HL-60/S4 (cell line): ENCODE data around the gene TPPP.
"Not testable (repeated sequence)": the region's sequence is repeated elsewhere in the genome, so short reads cannot be mapped to it uniquely, and the experiment has no call there.

Experiments used
- in situ Hi-C: fragments of 300-500 bp; cut with MboI; formaldehyde crosslinking; loops from 2 replicates; pipeline ENCODE4 v1.14.3; 2022; ENCODE audit warnings: low sequenced_read_pairs

TPPP gene

DNA sequence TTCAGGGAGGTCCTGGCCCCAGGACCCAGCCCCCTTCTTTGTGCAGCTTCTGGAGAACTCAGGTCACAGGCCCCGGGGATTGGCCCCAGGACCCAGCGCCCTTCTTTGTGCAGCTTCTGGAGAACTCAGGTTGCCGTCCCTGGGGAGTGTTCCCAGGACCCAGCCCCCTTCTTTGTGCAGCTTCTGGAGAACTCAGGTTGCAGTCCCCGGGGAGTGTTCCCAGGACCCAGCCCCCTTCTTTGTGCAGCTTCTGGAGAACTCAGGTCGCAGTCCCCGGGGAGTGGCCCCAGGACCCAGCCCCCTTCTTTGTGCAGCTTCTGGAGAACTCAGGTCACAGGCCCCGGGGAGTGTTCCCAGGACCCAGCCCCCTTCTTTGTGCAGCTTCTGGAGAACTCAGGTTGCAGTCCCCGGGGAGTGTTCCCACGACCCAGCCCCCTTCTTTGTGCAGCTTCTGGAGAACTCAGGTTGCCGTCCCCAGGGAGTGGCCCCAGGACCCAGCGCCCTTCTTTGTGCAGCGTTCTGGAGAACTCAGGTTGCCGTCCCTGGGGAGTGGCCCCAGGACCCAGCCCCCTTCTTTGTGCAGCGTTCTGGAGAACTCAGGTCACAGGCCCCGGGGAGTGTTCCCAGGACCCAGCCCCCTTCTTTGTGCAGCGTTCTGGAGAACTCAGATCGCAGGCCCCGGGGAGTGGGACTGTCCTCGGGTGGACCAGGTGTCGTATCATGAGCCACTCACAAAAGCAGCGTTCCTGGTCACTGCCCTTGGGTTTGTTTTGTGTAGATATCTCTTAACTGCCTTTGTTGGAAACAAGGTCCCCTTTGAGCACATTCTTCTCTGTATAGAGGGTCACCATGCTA is 64.6 kb downstream of the TPPP start:
- in situ Hi-C loops, result not testable (repeated sequence)

DNA sequence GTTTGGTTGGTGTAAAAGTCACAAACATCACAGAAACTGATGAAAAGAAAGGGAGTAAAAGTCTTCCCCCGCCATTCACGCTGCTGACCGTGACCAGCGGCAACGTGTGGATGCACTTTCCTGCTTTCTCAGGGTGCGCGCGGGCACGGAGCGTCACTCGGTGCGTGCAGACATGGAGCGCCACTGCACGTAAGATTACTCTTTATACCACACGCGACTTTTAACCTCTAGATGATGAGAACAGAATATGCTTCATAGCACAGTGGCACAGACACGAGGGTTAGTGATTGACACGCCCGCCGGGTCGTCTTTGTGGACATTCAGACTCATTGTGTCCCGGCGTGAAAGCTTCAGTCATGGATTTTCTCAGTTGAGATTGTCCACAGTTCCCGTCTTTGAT is 65.3 kb downstream of the TPPP start:
- in situ Hi-C loops, result no loop called here

DNA sequence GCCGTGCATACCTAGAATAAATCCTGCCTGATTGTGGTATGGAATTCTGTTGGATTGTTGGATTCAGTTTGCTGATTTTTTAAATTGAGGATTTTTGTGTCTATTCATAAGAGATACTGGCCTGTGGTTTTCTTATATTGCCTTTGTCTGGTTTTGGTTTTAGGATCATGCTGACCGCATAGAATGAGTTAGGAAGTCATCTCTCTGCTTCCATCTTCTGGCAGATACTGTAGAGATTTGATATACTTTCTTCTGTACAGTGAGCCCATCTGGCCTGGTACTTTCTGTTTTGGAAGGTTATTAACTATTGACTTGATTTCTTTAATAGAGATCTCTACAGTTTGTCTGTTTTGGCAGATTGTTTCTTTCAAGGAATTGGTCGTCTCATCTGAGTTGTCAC is 66.3 kb downstream of the TPPP start:
- in situ Hi-C loops, result no loop called here

DNA sequence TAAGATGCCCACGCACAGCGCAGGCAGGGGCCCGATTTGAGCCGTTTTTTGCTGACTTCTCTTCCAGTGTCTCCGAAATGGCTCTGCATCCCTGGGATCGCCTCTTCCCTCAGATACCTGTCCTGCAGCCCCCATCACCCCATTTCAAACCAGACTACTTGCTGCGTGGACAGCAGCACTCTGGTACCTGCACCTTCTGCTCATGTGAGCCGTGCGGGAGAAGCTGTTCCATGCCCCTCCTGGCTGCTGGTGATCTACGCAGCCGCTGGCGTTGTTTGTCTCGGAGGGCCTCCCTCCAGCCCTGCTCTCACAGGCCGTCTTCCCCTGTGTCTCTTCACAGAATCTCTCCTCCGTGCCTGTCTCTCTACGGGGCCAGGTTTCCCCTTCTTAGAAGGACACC is 67.6 kb downstream of the TPPP start:
- in situ Hi-C loops, result no loop called here

DNA sequence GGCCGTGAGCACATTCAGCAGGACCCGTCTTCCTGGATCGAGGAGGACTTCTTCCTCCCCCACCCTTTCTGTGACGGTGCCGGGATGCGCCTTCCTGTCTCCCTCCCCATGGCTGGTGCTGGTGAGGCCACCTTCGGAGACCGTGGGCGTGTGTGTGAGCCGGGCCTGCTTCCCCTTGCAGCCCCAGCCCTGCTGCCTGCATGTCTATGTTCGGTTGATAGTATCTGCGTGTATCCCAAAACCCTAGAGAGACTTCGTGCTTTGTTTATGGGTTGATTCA is 68.3 kb downstream of the TPPP start:
- in situ Hi-C loops, result no loop called here

DNA sequence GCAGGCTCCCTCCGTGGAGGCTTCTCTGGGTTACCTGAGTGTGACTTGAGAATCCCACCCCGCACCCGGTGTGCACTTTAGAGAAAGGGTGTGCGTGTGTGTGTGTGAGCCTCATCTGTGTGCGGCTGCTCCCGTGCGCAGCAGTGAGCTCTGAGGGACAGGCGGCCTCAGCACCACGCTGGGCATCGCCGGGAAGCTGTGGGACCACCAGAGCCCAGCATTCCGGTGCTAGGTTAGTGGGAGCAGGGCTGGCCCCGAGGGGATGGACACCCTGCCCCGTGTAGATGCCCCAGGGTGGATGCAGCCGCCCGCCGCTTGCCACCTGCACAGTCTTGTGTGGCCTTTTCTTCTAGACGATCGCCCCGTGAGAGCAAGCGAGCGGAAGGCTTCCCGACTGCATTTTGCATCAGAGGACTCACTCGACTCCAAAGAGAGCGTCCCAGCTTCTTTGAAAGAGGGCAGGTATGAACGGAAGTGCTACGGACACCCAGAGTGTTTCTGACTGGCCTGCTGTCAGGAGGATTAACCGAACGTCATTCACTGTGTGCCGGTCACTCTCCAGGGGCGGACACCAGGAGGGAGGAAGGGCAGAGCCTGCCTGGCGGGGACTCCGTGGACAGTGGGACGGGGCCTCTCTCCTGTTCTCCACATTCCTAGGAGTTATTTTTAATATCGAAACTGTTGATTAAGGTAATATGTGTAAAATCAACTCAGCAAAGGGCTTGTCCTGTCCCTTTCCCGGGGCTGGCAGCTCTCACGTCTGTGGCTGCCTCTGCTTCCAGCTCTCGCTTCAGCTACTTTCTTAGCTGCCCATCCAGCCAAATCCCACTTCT is 68.8 kb downstream of the TPPP start:
- in situ Hi-C loops, result no loop called here

DNA sequence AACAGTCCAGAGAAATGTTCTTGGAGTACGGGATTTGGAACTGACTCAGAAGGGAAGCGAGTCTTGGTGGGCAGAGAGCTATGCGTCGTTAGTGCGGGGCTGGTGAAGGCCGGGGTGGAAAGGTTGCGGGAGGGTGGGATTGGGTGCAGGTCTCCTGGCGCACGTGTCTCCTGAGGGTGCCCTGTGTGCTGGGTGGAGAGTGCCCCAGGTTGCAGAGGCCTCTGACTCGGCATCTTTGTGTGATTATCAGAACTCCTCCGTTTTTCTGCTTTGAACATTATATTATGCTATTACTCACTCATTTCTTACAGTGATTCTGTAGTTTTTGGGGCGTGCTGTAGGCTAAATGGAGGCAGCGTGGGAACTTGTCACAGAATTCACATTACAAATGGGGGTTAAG is 69.6 kb downstream of the TPPP start:
- in situ Hi-C loops, result no loop called here

DNA sequence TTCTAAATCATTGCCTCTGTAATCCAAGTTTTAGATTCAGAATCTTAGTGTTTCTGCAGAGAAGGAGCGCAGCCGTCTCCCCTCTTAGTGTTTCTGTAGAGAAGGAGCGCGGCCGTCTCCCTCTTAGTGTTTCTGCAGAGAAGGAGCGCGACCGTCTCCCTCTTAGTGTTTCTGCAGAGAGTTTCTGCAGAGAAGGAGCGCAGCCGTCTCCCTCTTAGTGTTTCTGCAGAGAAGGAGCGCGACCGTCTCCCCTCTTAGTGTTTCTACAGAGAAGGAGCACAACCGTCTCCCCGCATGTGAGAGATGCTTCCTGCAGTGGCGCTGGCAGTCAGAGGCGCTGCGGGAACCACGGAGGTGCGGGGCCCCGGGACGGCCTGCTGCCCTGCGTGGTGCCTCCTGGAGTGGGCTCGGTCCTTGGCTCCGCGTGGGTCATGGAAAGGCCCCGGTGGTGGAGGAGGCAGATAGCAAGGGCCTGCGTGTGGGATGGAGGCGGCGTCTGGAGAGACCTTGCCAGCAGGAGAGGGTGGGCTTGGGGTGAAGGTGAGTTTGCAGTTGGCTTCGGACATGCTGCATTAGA is 70.1 kb downstream of the TPPP start:
- in situ Hi-C loops, result no loop called here

DNA sequence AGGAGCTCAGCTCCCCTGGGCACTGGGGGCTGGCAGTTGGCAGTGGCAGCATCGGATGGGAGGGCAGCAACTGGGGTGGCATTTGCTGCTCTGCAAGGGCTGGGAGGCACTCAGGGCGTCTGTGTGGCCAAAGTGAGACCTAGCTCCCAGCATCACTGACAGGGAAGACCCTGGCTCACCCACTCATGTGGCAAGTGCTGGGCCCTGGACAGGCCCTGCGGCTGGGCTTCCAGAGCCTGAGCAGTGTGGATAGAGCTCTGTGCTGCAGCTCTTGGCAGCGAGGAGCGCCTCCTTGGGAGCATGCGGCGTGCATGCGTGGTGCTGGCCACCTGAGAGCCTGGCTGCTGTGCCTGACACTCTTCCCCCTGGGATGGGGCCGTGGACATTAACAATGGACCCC is 70.8 kb downstream of the TPPP start:
- in situ Hi-C loops, result no loop called here

DNA sequence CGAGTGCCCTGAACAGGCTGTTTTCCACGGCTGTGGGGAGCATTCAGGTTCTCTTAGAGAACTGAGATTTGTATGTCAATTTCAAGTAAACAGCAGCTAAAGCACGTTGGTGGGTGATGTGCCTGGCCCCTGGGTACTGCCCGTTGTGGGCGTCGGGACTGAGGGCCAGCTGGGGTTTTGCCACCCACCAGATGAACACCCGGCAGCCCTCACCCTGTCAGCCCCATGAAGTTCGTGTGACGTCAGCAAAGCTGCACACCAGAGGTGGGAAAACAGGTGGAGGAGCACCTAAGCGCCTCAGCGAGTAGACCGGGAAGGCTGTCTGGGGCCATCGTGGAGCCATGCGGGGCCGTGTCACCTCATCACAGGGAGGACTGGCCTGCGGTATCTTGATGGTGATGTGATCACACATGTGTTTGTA is 71.8 kb downstream of the TPPP start:
- in situ Hi-C loops, result no loop called here

DNA sequence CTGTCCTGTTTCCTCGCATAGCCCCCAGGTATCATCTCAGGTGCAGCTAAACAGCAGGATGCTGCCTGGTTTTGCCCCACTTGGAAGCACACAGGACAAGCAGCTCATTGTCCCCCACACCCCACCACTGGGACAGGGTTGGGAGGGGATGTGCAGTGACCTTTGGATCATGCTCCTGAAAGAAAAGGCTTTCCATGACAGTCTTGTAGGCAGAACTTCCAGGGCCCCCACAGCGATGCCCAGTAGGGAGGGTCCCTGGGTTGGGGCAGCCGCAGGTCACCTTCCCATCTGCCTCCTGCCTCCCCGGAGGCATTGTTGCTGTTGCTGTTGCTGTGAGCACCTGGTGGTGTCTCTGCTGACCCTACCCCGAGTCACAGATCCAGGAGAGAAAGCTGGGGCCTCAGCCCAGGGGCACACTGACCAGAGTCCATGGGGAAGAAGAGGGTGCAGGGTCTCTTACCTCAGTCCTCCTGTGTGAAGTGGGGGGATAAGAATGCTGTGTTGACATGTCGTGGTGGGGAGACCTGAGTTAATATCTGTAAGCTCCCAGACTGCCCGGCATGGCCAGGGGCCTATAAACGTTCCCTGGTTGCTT is 72.5 kb downstream of the TPPP start:
- in situ Hi-C loops, result no loop called here

DNA sequence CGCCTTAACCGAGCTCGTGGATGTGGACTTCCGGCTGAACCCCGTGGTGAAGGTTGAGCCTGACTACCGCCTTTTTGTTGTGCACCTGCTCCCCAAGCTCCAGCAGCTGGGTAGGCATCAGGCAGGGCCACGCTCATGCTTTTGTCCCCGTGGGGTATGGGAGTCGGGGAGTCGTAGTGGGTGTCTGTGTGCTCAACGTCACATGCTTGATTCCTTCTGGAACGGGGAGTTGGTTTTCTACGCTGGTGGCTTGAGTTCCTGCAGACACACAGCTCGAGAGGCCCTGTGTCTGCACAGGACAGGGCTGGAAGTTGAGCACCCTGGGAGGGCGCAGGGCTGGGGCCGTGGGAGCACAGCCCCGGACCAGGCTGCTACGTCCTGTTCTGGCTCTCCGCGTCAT is 73.0 kb downstream of the TPPP start:
- in situ Hi-C loops, result no loop called here

DNA sequence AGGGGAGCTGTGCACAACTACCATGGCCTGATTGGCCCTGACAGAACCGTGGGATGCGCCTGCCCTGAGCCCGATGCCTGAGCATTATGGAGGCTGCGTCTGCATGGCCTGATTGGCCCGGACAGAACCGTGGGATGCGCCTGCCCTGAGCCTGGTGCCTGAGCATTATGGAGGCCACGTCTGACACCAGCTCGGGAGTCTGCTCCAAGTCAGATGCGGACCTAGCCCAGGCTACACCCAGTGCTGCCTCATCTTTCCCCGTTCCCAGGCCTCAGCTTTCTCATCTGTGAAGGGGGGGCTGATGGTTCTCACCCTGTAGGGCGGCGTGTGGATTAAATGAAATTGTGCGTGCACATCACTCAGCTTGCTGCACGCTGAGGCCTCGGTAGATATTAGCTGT is 73.7 kb downstream of the TPPP start:
- in situ Hi-C loops, result no loop called here

DNA sequence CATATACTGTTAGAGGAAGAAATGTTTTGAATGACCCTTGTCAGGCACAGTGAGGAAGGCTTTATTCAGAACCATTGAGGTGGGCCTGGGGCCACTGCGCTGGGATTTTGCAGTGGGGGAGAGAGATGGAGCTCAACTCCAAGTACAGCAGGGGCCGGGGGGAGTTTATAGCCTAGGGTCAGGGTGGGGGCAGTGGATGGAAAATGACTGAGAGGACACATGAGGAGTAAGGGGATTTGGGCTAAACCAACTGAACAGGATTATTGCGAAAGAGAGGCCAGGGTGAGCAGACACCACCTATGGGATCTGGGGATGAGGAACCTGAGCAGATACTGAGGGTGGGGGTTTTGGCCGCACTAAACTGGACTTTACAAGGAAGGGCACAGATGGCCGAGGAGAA is 74.7 kb downstream of the TPPP start:
- in situ Hi-C loops, result no loop called here

DNA sequence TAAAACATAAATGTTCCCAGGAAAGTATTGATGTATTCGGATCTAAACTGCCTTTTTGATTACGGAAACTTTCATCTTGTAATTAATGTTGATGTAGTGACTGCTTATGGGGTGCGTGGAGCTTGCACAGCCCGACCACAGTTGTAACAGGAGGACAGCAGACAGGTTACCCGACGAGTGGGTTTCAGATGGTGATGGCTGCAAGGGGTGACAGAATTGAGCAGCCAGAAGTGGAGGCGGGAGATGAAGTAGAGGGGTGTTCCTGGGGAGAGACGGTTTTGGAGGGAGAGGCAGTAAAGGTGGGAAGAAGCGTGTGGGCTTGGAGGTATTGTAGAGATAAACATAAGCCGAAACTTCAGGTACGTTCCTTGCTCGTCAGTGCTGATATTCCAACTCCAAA is 75.3 kb downstream of the TPPP start:
- in situ Hi-C loops, result no loop called here

DNA sequence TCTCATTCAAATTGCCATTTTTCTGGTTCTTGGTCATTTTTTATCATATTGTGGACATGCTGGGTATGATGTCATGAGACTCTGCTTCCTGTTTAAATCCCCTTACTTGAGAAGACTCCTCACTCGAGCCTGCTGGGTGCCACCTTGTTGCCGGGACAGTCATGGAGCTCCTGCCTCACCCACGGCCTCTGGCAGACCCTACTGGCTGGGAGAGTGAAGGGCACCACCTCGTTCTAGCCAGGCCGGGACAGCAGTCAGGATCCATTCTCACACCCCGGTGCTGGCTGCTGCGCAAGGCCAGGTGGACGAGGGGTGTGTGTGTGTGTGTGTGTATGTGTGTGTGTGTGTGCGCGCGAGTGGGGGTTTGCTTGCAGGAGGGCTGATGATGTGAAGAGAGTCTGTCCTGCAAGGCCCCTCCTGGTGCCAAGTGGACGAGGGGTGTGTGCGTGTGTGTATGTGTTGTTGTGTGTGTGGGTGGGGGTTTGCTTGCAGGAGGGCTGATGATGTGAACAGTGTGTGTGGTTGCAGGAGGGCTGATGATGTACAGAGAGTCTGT is 76.6 kb downstream of the TPPP start:
- in situ Hi-C loops, result no loop called here

DNA sequence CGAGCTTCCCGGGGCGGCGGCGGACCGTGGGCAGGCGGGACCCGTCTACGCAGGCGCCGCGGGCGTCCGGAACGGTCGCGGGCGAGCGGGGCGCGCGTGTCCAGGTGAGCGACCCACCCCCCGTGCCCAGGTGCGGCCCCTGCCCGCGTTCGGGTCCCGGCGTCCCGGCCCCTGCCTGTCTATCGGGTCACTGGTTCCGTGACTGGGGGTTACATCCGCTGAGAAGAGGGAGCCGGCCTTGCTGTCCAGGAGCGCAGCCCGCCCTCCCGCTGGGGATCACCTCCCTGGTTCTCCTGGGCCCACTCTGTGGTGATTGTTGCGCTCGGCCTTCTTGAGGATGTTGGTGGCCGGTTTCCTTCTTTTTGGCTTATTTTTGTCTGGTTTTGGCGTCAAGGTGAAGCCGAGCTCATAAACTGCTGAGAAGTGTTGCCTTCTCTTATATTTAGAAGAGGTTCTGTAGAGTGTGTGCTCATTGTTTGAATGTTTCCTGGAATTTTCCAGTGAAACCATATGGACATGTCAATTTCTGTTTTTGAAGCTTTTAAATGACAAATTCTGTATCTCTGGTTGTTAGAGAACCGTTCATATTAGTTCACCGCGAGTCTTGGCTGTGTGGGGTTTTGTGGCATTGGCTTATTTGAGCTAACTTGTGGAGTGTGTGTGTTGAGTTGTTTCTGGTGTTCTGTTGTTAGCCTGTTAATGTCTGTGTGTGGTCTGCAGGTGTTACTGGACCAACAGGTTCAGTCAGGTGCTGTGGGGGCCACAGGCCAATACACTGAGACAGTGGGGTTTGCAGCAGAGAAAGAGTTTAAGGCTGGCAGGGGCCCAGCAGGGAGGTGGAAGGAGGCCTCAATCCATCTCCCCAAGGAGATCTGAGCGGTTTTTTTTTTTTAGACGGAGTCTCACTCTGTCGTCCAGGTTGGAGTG is 80.4 kb downstream of the TPPP start:
- in situ Hi-C loops, result no loop called here

DNA sequence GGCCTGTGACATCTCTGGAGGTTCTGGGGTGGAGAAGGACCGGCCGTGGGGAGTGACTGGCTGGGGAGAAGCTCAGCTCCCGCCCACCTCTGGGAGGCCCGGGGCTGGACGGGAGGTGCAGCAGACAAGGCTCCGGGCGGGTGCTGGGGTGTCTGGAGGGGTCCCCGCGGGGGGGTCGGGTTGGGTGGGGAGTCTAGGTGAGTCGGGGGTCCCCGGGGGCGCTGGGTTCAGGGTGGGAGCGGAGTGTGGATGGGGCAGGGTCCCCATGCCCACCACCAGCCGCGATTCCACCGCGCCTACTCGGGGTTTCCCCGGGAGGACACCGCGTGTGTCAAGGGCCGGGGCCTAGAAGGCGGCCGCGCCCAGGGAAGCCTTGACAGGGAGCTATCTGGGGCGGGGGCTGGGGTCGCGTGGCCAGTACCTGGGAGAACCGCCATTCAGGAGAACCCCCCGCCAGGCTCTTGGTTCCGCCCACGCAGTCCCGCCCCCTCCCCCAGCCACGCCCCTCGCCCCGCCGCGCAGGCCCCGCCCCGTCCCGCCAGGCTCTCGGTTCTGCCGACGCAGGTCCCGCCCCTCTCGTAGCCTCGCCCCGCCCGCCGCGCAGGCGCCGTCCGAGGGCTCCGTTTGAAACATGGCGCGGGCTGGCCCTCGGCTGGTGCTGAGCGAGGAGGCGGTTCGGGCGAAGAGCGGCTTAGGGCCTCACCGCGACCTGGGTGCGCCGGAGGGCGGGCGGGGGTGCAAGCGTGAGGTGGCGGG is 81.2 kb downstream of the TPPP start, which contains the start of gene CEP72:
Gene CEP72 (plus strand): TSS at position 610 of the 756 bp plus-strand sequence. CDS start 22 bp downstream, at position 632.
- in situ Hi-C loops, result no loop called here
